Measurements from ENCODE around the gene RPS6KB2.
"Not testable (repeated sequence)": the region's sequence is repeated elsewhere in the genome, so short reads cannot be mapped to it uniquely, and the experiment has no call there.

RPS6KB2 gene

GRCh38 chr11:67422891-67423290, 5.4 kb upstream of the RPS6KB2 start:
- H3K36me3 ChIP-seq (ENCODE audit: low read depth), result no peaks in the 10 kb centered on the region
- ATAC-seq (ENCODE audit: low read depth), result peak; percentile 72
- TF ChIP-seq, protein P1, sequence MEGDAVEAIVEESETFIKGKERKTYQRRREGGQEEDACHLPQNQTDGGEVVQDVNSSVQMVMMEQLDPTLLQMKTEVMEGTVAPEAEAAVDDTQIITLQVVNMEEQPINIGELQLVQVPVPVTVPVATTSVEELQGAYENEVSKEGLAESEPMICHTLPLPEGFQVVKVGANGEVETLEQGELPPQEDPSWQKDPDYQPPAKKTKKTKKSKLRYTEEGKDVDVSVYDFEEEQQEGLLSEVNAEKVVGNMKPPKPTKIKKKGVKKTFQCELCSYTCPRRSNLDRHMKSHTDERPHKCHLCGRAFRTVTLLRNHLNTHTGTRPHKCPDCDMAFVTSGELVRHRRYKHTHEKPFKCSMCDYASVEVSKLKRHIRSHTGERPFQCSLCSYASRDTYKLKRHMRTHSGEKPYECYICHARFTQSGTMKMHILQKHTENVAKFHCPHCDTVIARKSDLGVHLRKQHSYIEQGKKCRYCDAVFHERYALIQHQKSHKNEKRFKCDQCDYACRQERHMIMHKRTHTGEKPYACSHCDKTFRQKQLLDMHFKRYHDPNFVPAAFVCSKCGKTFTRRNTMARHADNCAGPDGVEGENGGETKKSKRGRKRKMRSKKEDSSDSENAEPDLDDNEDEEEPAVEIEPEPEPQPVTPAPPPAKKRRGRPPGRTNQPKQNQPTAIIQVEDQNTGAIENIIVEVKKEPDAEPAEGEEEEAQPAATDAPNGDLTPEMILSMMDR (IDR thresholded peaks at IDR 0.05; ENCODE audit: poor library complexity, severe bottlenecking), result no peak
- H3K9me3 ChIP-seq (ENCODE audit: severe bottlenecking), result no peaks in the 10 kb centered on the region
- no peaks in the 10 kb centered on the region for H3K27me3 ChIP-seq (ENCODE audit: insufficient read depth, poor library complexity, severe bottlenecking)
- peaks cover 3% of the 10 kb centered on the region for H3K4me1 ChIP-seq (ENCODE audit: insufficient read depth, poor library complexity, severe bottlenecking)
- no peak overlapping the region for H3K27ac ChIP-seq (ENCODE audit: poor library complexity, severe bottlenecking)
- no peak overlapping the region for H3K4me3 ChIP-seq (ENCODE audit: severe bottlenecking)
- no peak for DNase-seq (ENCODE audit: low spot score)

- peaks cover 3% of the 10 kb centered on the region for H3K4me1 ChIP-seq (ENCODE audit: insufficient read depth, poor library complexity, severe bottlenecking)
- H3K27me3 ChIP-seq (ENCODE audit: insufficient read depth, poor library complexity, severe bottlenecking), result no peaks in the 10 kb centered on the region
- DNase-seq (ENCODE audit: low spot score) (no peak), ATAC-seq (ENCODE audit: low read depth) (no peak)
- no peak overlapping the region for H3K4me3 ChIP-seq (ENCODE audit: severe bottlenecking)
- TF ChIP-seq, protein P1 (IDR thresholded peaks at IDR 0.05; ENCODE audit: poor library complexity, severe bottlenecking), result no peak
- H3K36me3 ChIP-seq (ENCODE audit: low read depth), result no peaks in the 10 kb centered on the region
- H3K9me3 ChIP-seq (ENCODE audit: severe bottlenecking), result no peaks in the 10 kb centered on the region
- no peak overlapping the region for H3K27ac ChIP-seq (ENCODE audit: poor library complexity, severe bottlenecking)
Measured at GRCh38 chr11:67423466-67423865, 4.8 kb upstream of the RPS6KB2 start.

DNA sequence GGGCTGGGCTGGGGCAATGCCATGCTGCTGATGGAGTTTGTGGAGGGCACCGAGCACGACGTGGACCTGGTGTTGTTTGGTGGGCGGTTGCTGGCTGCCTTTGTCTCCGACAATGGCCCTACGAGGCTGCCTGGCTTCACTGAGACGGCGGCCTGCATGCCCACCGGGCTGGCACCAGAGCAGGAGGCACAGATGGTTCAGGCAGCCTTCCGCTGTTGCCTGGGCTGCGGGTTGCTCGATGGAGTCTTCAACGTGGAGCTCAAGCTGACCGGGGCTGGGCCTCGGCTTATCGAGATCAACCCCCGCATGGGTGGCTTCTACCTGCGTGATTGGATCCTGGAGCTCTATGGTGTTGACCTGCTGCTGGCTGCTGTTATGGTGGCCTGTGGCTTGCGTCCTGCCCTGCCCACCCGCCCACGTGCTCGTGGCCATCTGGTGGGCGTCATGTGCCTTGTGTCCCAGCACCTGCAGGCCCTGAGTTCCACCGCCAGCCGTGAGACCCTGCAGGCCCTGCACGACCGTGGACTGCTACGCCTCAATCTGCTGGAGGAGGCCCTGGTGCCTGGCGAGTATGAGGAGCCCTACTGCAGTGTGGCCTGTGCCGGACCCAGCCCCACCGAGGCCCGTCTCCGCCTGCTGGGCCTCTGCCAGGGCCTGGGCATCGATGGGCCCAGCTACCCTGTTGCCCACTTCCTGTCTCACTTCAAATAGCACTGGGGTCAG, 4.2 kb upstream of the RPS6KB2 start:
- H3K27me3 ChIP-seq (ENCODE audit: insufficient read depth, poor library complexity, severe bottlenecking), result no peaks in the 10 kb centered on the region
- no peaks in the 10 kb centered on the region for H3K9me3 ChIP-seq (ENCODE audit: severe bottlenecking)
- H3K4me3 ChIP-seq (ENCODE audit: severe bottlenecking), result no peak overlapping the region
- peaks cover 3% of the 10 kb centered on the region for H3K4me1 ChIP-seq (ENCODE audit: insufficient read depth, poor library complexity, severe bottlenecking)
- DNase-seq (ENCODE audit: low spot score) (no peak), ATAC-seq (ENCODE audit: low read depth) (no peak)
- no peak overlapping the region for H3K27ac ChIP-seq (ENCODE audit: poor library complexity, severe bottlenecking)
- TF ChIP-seq, protein P1 (IDR thresholded peaks at IDR 0.05; ENCODE audit: poor library complexity, severe bottlenecking), result no peak
- H3K36me3 ChIP-seq (ENCODE audit: low read depth), result no peaks in the 10 kb centered on the region

GRCh38 chr11:67427364-67427859, 882 bp upstream of the RPS6KB2 start:
- H3K9me3 ChIP-seq (ENCODE audit: severe bottlenecking); H3K4me1 ChIP-seq (ENCODE audit: insufficient read depth, poor library complexity, severe bottlenecking); H3K27me3 ChIP-seq (ENCODE audit: insufficient read depth, poor library complexity, severe bottlenecking); ATAC-seq (ENCODE audit: low read depth); DNase-seq (ENCODE audit: low spot score): not testable (repeated sequence)
- peak overlapping the region; percentile 78 for H3K4me3 ChIP-seq (ENCODE audit: severe bottlenecking)
- H3K27ac ChIP-seq (ENCODE audit: poor library complexity, severe bottlenecking), result peak overlapping the region; percentile 39
- peaks cover 32% of the 10 kb centered on the region for H3K36me3 ChIP-seq (ENCODE audit: low read depth)

DNA sequence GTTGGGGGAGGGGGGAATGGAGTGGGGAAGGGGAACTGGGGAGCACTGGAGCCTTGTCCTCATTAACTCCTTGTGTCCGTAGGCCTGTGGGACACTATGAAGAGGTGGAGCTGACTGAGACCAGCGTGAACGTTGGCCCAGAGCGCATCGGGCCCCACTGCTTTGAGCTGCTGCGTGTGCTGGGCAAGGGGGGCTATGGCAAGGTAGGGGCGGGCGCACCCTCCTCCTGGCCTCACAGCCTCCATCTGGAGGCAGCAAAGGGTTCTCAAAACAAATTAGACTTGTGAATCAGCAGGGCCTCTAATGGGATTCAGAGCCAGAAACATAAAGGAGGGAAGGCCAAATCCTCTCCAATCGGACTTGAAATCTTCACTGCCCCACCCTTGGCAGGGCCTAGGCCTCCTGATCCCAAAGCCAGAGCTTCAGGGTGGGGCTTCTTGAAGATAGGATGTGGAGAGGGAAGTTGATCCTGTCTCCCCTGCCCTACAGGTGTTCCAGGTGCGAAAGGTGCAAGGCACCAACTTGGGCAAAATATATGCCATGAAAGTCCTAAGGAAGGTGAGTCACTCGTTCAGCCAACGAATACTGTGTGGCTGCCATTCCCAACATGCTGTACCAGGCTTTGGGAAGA, 859 bp downstream of the RPS6KB2 start:
- Histone ChIP-seq H3K9me3 (ENCODE audit: severe bottlenecking) (no peaks in the 10 kb centered on the region), H3K4me3 (ENCODE audit: severe bottlenecking) (peak overlapping the region; percentile 78), H3K4me1 (ENCODE audit: insufficient read depth, poor library complexity, severe bottlenecking) (peaks cover 4% of the 10 kb centered on the region), H3K27me3 (ENCODE audit: insufficient read depth, poor library complexity, severe bottlenecking) (no peaks in the 10 kb centered on the region), H3K36me3 (ENCODE audit: low read depth) (peaks cover 49% of the 10 kb centered on the region), H3K27ac (ENCODE audit: poor library complexity, severe bottlenecking) (peak overlapping the region; percentile 39)
- TF ChIP-seq, protein P1 (IDR thresholded peaks at IDR 0.05; ENCODE audit: poor library complexity, severe bottlenecking), result no peak
- ATAC-seq (ENCODE audit: low read depth) (no peak), DNase-seq (ENCODE audit: low spot score) (no peak)

Data from RWPE2 (cell line).